ENCODE results near the gene EMSY.

- TF ChIP-seq CTCF (IDR thresholded peaks at IDR 0.05; ENCODE audit: low read depth, low read length), result peak; percentile 23
- TF ChIP-seq POLR2A (IDR thresholded peaks at IDR 0.05; ENCODE audit: extremely low read depth, insufficient read length), result no peak
- TF ChIP-seq MAX (IDR thresholded peaks at IDR 0.05; ENCODE audit: low read depth, low read length), result no peak
- no peak for TF ChIP-seq MYC (IDR thresholded peaks at IDR 0.05; ENCODE audit: low read depth, low read length)
Observed at GRCh38 chr11:76579056-76579751, 134.4 kb downstream of the EMSY start.
